OCI-LY1 (cell line): Measurements from ENCODE around the gene STRBP.

Experiments used
- H2AFZ ChIP-seq: fragments of 200-600 bp; sonication (generic), shearing (Covaris generic); 2 replicates; pipeline ENCODE4 v1.6.0; 2014; ENCODE audit warnings: antibody characterized with exemption, mild to moderate bottlenecking, low read length
- H3F3A ChIP-seq: fragments of 200-600 bp; sonication (generic), shearing (Covaris generic); 2 replicates; pipeline ENCODE4 v1.6.0; 2014; ENCODE audit warnings: mild to moderate bottlenecking, antibody characterized with exemption, low read length, moderate library complexity; ENCODE audit not compliant: insufficient read depth
- H3K27ac ChIP-seq: fragments of 200-600 bp; sonication (generic); 2 replicates; pipeline ENCODE4 v1.5.1; 2014; ENCODE audit warnings: low read length, mixed run types, mild to moderate bottlenecking, low read depth; ENCODE audit not compliant: poor library complexity, severe bottlenecking
- H3K27me3 ChIP-seq: fragments of 200-600 bp; sonication (generic); 2 replicates; pipeline ENCODE4 v1.6.0; 2014; ENCODE audit warnings: antibody characterized with exemption, mild to moderate bottlenecking, low read length, moderate library complexity; ENCODE audit not compliant: insufficient read depth
- H3K36me3 ChIP-seq: fragments of 200-600 bp; sonication (generic); 2 replicates; pipeline ENCODE4 v1.6.1; 2014; ENCODE audit warnings: mild to moderate bottlenecking, antibody characterized with exemption, low read length, moderate library complexity, mixed read lengths; ENCODE audit not compliant: insufficient read depth
- H3K4me1 ChIP-seq: fragments of 200-600 bp; sonication (generic); 2 replicates; pipeline ENCODE4 v1.5.1; 2014; ENCODE audit warnings: mild to moderate bottlenecking, low read length, moderate library complexity; ENCODE audit not compliant: insufficient read depth, severe bottlenecking
- H3K4me2 ChIP-seq: fragments of 200-600 bp; sonication (generic), shearing (Covaris generic); 2 replicates; pipeline ENCODE4 v1.6.1; 2014; ENCODE audit warnings: low read length
- H3K4me3 ChIP-seq: fragments of 200-600 bp; sonication (generic); 2 replicates; pipeline ENCODE4 v1.5.1; 2014; ENCODE audit warnings: low read length, low read depth, mild to moderate bottlenecking, mixed read lengths; ENCODE audit not compliant: poor library complexity, severe bottlenecking
- H3K79me2 ChIP-seq: fragments of 200-600 bp; shearing (Covaris generic); 2 replicates; pipeline ENCODE4 v1.6.1; 2016; ENCODE audit warnings: mixed run types, low read length, mixed read lengths; ENCODE audit not compliant: insufficient read depth
- H3K9ac ChIP-seq: fragments of 200-600 bp; sonication (generic), shearing (Covaris generic); 2 replicates; pipeline ENCODE4 v1.6.1; 2014; ENCODE audit warnings: mild to moderate bottlenecking, low read length, mixed read lengths
- H3K9me2 ChIP-seq: fragments of 200-600 bp; sonication (generic), shearing (Covaris generic); 2 replicates; pipeline ENCODE4 v1.6.1; 2014; ENCODE audit warnings: low read depth, mild to moderate bottlenecking, low read length, mixed read lengths
- H3K9me3 ChIP-seq: fragments of 200-600 bp; shearing (Covaris generic); 2 replicates; pipeline ENCODE4 v1.6.1; 2014; ENCODE audit warnings: low read length, mixed read lengths
- H4K20me1 ChIP-seq: fragments of 200-600 bp; sonication (generic), shearing (Covaris generic); 2 replicates; pipeline ENCODE4 v1.6.0; 2016; ENCODE audit warnings: mild to moderate bottlenecking, low read length; ENCODE audit not compliant: insufficient read depth
- CTCF ChIP-seq: fragments of 200-600 bp; sonication (generic), shearing (Covaris generic); IDR thresholded peaks from 2 replicates; pipeline ENCODE4 v1.5.1; 2017; ENCODE audit warnings: mild to moderate bottlenecking, antibody characterized with exemption, low read length, moderate library complexity, mixed read lengths
- EZH2 ChIP-seq: fragments of 200-600 bp; sonication (generic), shearing (Covaris generic); IDR thresholded peaks from 2 replicates; pipeline ENCODE4 v1.8.0; 2017; ENCODE audit warnings: borderline replicate concordance, mixed run types, mild to moderate bottlenecking, antibody characterized with exemption, low read length, moderate library complexity, mixed read lengths

Gene STRBP

DNA sequence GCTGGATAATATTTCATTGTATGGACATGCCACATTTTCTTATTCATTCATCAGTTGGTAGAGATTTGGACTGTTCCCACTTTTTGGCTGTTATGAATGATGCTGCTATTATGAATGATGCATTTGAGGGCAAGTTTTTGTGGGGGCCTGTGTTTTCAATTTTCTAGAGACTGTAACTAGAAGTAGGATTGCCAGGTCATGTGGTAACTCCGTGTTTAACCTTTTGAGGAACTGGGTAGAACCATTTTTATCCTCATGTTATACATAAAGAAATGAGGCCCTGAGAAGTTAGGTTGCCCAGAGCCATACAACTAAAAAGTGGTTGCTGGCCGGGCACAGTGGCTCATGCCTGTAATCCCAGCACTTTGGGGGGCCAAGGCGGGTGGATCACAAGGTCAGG lies 22.4 kb upstream of the STRBP start:
- TF ChIP-seq CTCF (no peak), EZH2 (no peak)
- Histone ChIP-seq H3K4me2 (no peak overlapping the region), H3K9me3 (no peaks in the 10 kb centered on the region), H3F3A (no peaks in the 10 kb centered on the region; the same call in 1 of the 2 replicates), H4K20me1 (no peaks in the 10 kb centered on the region), H3K36me3 (no peaks in the 10 kb centered on the region; the same call in 1 of the 2 replicates), H3K9ac (no peak overlapping the region), H3K4me3 (no peak overlapping the region), H3K4me1 (no peaks in the 10 kb centered on the region), H3K27ac (no peak overlapping the region), H3K27me3 (no peaks in the 10 kb centered on the region), H3K79me2 (no peaks in the 10 kb centered on the region), H2AFZ (no peak overlapping the region), H3K9me2 (no peaks in the 10 kb centered on the region)

DNA sequence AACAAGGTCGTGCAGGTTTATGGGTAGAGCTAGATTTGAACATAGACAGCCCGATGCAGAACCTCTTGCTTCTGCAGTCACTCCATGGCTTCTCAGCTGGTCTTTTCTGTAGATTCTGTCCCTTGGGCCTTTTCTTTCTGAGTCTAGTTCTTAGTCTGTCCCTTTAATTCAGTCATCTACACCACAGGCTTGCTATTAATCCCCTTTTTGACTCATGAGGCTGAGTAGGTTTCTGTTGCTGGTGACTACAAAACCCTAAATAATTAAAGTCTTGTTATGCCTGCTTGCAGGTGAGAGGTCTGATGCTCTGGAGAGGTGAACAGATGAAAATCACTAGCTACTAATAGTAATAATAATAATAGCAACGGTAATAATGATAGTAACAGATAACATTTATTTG lies 19.3 kb upstream of the STRBP start:
- Histone ChIP-seq H3K9me3 (no peaks in the 10 kb centered on the region), H4K20me1 (no peaks in the 10 kb centered on the region), H3K9me2 (no peaks in the 10 kb centered on the region), H2AFZ (no peak overlapping the region), H3K27ac (no peak overlapping the region), H3K4me1 (peaks cover 3% of the 10 kb centered on the region), H3K4me2 (no peak overlapping the region), H3K27me3 (no peaks in the 10 kb centered on the region), H3K36me3 (no peaks in the 10 kb centered on the region; the same call in 1 of the 2 replicates), H3K9ac (no peak overlapping the region), H3F3A (no peaks in the 10 kb centered on the region; the same call in 1 of the 2 replicates), H3K79me2 (no peaks in the 10 kb centered on the region), H3K4me3 (no peak overlapping the region)
- TF ChIP-seq CTCF, result no peak

DNA sequence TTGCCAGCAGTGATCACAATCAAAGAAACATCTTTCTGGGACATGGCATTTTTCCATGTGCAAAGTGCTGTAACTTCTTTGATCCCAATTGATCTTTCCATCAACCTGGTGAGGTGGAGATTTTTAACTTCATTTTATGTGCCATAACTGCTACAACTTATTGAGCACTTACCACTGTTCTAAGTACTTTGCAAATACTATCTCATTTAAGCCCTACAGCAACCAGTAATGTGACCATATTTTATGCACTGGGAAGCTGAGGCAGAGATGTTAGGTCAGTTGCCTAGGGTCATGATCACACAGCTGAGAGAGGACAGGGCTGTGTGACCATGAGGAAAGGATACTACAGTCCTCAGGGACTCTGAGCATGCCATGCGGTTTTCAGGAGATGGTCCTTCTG lies 17.9 kb upstream of the STRBP start:
- TF ChIP-seq EZH2 (no peak), CTCF (no peak)

More for the DNA sequence above, 17.9 kb upstream of the STRBP start:
- Histone ChIP-seq H3K36me3 (no peaks in the 10 kb centered on the region; the same call in 1 of the 2 replicates), H3K27me3 (no peaks in the 10 kb centered on the region), H3K4me1 (peaks cover 15% of the 10 kb centered on the region), H3K4me3 (no peak overlapping the region), H3K9me3 (no peaks in the 10 kb centered on the region), H2AFZ (no peak overlapping the region), H3K9me2 (no peaks in the 10 kb centered on the region), H3K27ac (no peak overlapping the region), H3K4me2 (no peak overlapping the region), H3F3A (no peaks in the 10 kb centered on the region; the same call in 1 of the 2 replicates), H3K9ac (no peak overlapping the region), H4K20me1 (no peaks in the 10 kb centered on the region), H3K79me2 (no peaks in the 10 kb centered on the region)
